Measurements from ENCODE around the gene FREM1. TPM values are rescaled to one million over a fixed set of nuclear protein-coding genes. Genes with fewer than 3 reads are reported as not detected.

The FREM1 gene
- polyA plus RNA-seq, 1 experiment: 0.01 TPM

DNA sequence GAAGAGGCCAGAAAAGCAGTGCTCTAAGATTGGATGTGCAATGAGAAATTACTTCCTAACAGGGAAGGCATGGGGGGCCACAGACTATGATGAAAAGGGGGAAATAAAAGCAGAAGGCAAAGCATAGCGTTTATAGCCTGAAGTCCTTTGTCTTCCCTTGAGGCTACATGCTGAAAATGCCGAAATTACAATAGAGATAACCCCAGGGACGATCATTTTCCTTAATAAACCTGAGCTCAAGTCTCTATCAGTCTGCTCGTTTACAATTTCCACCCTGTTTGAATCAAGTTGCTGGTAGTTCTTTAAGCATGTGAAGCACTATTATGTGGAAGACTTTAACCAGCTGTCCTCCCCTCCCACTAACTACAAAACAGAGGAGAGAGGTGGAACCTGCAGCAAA lies 60.4 kb downstream of the FREM1 start:
- no peak for DNase-seq (ENCODE audit: low read depth)
- Histone ChIP-seq H3K27me3 (ENCODE audit: control insufficient read depth, insufficient read depth, low read length) (no peaks in the 10 kb centered on the region), H3K36me3 (ENCODE audit: control insufficient read depth, insufficient read depth, low read length) (no peaks in the 10 kb centered on the region), H3K4me3 (ENCODE audit: low read depth, low read length) (no peak overlapping the region)
- ChIA-PET CTCF (interaction anchor here (1.3 kb wide), 1 partner anchor 12 kb away, joined by 3 read pairs; no protein-coding TSS in a partner anchor), POLR2A (no interaction called here)
- TF ChIP-seq, protein P1, sequence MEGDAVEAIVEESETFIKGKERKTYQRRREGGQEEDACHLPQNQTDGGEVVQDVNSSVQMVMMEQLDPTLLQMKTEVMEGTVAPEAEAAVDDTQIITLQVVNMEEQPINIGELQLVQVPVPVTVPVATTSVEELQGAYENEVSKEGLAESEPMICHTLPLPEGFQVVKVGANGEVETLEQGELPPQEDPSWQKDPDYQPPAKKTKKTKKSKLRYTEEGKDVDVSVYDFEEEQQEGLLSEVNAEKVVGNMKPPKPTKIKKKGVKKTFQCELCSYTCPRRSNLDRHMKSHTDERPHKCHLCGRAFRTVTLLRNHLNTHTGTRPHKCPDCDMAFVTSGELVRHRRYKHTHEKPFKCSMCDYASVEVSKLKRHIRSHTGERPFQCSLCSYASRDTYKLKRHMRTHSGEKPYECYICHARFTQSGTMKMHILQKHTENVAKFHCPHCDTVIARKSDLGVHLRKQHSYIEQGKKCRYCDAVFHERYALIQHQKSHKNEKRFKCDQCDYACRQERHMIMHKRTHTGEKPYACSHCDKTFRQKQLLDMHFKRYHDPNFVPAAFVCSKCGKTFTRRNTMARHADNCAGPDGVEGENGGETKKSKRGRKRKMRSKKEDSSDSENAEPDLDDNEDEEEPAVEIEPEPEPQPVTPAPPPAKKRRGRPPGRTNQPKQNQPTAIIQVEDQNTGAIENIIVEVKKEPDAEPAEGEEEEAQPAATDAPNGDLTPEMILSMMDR (IDR thresholded peaks at IDR 0.05; ENCODE audit: insufficient read depth, low read depth, low read length): no peak

DNA sequence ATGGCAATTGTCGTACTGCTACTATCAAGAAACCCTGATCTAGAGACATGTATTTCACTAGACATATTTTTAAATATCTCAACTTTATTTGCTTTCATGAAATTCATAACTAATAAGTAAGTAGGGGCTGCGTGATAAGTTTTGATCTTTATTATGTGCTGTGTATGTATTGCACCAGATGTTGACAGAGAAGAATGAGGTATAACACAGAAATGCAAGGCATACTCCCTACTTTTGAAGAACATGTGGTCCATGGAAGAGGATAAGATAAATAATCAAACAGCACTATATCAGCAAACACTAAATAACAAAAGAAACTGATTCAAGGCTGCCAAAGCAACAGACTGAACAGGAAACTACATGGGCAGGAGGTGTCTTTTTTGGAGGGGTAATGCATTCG lies 60.9 kb downstream of the FREM1 start:
- Histone ChIP-seq H3K27me3 (ENCODE audit: control insufficient read depth, insufficient read depth, low read length) (no peaks in the 10 kb centered on the region), H3K4me3 (ENCODE audit: low read depth, low read length) (no peak overlapping the region), H3K36me3 (ENCODE audit: control insufficient read depth, insufficient read depth, low read length) (no peaks in the 10 kb centered on the region)
- DNase-seq (ENCODE audit: low read depth): no peak
- TF ChIP-seq, protein P1 (IDR thresholded peaks at IDR 0.05; ENCODE audit: insufficient read depth, low read depth, low read length): no peak
- POLR2A ChIA-PET: no interaction called here
- CTCF ChIA-PET: no interaction called here

DNA sequence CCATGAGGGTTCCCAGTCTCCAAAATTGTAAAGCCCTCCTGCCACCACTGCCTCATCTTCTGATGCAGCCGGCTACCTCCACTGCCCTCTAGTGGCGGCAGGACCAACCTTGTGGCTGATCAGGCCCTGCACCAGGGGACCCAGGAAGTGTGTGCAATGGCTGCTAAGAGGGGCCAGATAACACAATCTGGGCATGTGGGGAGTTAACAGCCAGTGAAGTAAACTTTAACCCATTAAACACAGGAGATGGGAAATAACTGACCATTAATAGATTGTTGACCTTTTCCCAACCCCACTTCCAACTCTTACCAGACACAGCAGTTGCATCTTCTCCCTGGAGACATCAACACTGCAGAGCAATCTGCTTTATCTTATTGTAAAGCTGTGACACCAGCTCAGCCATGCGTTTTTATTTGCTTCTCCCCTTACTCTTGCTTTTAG lies 63.3 kb downstream of the FREM1 start:
- POLR2A ChIA-PET: no interaction called here
- Histone ChIP-seq H3K4me3 (ENCODE audit: low read depth, low read length) (no peak overlapping the region), H3K27me3 (ENCODE audit: control insufficient read depth, insufficient read depth, low read length) (no peaks in the 10 kb centered on the region; the same call in 1 of the 2 replicates), H3K36me3 (ENCODE audit: control insufficient read depth, insufficient read depth, low read length) (no peaks in the 10 kb centered on the region)
- CTCF ChIA-PET: interaction anchor here (1.3 to 1.5 kb wide), 4 partner anchors 9 to 140 kb away, joined by 3 to 7 read pairs (median 4); no protein-coding TSS in a partner anchor
- TF ChIP-seq, protein P1 (IDR thresholded peaks at IDR 0.05; ENCODE audit: insufficient read depth, low read depth, low read length): peak; percentile 80
- no peak for DNase-seq (ENCODE audit: low read depth)

DNA sequence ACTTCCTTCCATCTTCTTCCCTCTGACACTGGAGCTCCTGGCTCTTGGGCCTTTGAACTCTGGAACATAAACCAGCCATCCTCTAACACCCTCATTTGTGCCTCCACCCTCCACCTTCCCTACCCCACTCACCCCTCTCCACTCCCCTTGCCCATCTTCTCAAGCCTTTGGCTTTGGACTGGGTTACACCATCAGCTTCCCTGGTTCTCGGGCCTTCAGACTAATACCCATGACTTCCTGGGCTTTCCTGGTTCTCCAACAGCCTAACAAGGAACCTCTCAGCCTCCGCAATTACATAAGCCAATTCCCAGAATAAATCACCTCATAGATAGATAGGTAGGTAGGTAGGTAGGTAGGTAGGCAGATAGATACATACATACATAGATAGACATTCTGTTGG lies 67.1 kb downstream of the FREM1 start:
- DNase-seq (ENCODE audit: low read depth): no peak
- POLR2A ChIA-PET: no interaction called here
- Histone ChIP-seq H3K4me3 (ENCODE audit: low read depth, low read length) (no peak overlapping the region), H3K36me3 (ENCODE audit: control insufficient read depth, insufficient read depth, low read length) (no peaks in the 10 kb centered on the region), H3K27me3 (ENCODE audit: control insufficient read depth, insufficient read depth, low read length) (no peaks in the 10 kb centered on the region; the same call in 1 of the 2 replicates)
- CTCF ChIA-PET: no interaction called here
- TF ChIP-seq, protein P1 (IDR thresholded peaks at IDR 0.05; ENCODE audit: insufficient read depth, low read depth, low read length): no peak

DNA sequence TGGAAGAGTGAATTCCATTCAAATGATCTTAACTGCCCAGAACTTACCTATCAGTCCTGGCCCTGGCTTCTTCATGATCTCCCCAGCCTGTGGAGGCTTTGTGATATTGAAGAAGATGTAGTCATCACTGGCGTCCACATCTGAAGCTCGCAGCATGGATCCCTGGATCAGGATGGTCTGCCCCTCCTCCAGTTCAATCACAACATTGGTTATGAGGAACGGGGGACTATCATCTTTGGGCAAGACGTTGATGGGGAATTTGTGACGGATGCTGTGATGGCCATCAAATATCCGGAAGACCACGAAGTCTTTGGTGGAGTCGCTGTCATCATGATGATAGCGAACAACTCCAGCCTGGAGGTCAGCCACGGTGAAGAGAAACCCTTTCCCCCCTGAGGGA lies 68.0 kb downstream of the FREM1 start:
- no peaks in the 10 kb centered on the region; the same call in 1 of the 2 replicates for H3K27me3 ChIP-seq (ENCODE audit: control insufficient read depth, insufficient read depth, low read length)
- TF ChIP-seq, protein P1 (IDR thresholded peaks at IDR 0.05; ENCODE audit: insufficient read depth, low read depth, low read length): no peak

More for the DNA sequence above, 68.0 kb downstream of the FREM1 start:
- Histone ChIP-seq H3K36me3 (ENCODE audit: control insufficient read depth, insufficient read depth, low read length) (no peaks in the 10 kb centered on the region), H3K4me3 (ENCODE audit: low read depth, low read length) (no peak overlapping the region)
- POLR2A ChIA-PET: no interaction called here
- DNase-seq (ENCODE audit: low read depth): no peak
- CTCF ChIA-PET: no interaction called here

Measured in BJ (cell line).